ENCODE results near the gene ZNF385A.
"Not testable (repeated sequence)": the region's sequence is repeated elsewhere in the genome, so short reads cannot be mapped to it uniquely, and the experiment has no call there.

The ZNF385A gene

DNA sequence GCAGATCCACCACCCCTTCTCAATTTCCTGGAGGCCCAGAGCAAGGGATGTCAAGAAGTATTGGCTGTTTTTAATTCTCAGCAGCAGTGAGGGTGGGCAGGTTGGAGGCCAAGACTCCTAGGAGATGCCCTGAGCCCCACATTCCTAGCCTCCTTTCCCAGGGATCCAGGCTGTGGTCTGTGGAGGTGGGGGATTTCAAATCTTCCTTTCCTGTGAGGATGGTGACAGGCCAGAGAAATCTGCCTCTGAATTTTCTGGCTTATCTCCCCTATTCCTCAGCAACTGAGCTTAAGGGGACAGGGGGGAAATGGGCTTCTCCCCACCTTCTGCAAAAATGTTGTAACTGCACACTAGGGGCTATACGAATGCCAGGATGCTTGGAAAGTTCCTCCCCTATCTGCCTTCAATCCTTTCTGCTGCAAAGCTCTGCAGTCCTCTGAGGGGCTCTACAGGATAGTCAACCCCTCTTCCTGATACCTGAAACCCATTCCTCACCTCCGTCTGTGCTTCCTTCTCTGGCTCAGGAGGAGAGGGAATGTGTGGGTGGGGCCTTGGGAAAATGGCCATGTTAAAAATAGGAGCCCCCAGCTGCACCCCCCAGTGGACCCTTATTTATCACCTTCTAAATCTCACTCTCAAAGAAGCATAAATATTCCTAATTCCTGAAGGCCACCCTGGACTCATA, 26.9 kb downstream of the ZNF385A start:
- no peak for DNase-seq (ENCODE audit: low read depth in 1 of 2, low spot score in 1 of 2)

DNA sequence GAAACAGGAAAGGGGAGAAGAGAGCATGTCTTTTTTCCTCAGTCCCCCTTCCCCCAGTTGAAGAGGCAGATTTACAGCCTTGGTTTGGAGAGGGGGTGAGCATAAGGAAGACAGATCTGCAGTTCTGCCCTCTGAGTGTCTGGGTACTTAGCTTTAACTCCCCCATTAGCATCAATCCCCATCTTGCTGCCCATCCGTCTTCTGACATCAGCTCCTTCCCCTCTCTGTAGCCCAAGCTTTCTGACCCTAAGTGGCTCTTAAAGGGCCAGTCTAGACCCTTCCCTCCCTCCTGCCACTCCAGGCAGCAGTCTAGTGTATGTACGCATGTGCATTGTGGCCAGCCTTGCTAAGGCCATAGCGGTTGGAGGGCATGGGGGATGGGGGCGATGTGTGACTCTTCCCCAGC, 27.6 kb downstream of the ZNF385A start:
- no peak for DNase-seq (ENCODE audit: low read depth in 1 of 2, low spot score in 1 of 2)

DNA sequence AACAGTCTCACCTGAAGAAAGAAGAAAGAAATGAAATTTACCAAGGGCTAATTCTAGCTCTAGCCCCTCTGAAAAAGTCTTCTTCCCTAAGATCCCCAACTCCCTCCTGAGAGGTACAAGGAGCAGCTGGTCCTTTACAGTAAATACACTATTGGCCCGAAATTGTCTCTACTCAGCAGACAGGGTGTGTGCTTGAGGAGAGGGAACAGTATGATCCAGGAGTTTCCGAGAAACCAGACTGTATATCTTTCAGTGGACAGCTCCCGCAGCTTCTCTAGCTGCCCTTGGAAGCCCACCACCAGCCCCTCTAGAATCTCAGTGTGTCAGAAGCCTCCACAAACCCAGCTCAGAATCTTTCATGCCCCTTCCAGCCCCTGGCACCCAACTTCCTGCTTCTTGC, 28.3 kb downstream of the ZNF385A start:
- no peak for DNase-seq (ENCODE audit: low read depth in 1 of 2, low spot score in 1 of 2)

DNA sequence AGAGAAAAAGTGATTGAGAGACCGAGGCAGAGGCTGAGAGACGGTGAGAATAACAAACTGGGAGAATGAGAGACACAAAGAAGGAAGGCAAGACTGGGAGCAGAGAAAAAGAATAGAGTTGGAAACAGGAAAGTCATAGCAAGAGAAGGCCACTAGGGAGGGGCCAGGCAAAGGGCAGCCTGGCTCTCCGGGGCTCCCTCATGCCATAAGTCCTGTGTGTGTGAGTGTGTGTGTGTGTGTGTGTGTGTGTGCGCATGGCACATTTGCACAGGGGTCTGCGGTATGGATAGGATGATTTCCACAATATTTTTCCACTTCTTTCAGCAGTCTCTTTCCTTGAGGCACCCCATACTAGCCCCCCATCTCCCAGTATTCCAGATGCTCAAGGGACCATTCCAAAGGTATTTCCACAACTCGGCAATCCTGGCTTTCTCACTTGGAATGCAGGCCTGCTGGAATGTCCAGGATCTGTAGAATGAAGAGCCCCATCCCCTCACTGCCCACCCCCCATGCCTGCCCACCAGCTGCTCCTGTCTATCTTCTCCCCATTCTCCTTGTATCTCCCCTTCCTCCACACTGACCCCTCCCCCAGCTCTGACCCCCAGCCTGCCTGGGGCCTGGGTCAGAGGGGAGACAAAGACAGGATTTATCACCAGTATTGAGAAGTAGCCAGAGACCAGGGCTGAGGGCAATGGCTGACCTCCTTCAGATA, 29.3 kb downstream of the ZNF385A start:
- no peak for DNase-seq (ENCODE audit: low read depth in 1 of 2, low spot score in 1 of 2)

DNA sequence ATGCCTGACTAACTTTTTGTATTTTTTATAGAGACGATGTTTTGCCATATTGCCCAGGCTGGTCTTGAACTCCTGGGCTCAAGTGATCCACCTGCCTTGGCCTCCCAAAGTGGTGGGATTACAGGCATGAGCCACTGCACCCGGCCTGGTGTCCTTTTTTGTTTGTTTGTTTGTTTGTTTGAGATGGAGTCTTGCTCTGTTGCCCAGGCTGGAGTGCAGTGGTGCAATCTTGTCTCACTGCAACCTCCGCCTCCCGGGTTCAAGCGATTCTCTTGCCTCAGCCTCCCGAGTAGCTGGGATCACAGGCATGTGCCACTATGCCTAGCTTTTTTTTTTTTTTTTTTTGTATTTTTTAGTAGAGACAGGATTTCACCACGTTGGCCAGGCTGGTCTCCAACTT, 30.3 kb downstream of the ZNF385A start:
- DNase-seq (ENCODE audit: low read depth in 1 of 2, low spot score in 1 of 2): not testable (repeated sequence)

DNA sequence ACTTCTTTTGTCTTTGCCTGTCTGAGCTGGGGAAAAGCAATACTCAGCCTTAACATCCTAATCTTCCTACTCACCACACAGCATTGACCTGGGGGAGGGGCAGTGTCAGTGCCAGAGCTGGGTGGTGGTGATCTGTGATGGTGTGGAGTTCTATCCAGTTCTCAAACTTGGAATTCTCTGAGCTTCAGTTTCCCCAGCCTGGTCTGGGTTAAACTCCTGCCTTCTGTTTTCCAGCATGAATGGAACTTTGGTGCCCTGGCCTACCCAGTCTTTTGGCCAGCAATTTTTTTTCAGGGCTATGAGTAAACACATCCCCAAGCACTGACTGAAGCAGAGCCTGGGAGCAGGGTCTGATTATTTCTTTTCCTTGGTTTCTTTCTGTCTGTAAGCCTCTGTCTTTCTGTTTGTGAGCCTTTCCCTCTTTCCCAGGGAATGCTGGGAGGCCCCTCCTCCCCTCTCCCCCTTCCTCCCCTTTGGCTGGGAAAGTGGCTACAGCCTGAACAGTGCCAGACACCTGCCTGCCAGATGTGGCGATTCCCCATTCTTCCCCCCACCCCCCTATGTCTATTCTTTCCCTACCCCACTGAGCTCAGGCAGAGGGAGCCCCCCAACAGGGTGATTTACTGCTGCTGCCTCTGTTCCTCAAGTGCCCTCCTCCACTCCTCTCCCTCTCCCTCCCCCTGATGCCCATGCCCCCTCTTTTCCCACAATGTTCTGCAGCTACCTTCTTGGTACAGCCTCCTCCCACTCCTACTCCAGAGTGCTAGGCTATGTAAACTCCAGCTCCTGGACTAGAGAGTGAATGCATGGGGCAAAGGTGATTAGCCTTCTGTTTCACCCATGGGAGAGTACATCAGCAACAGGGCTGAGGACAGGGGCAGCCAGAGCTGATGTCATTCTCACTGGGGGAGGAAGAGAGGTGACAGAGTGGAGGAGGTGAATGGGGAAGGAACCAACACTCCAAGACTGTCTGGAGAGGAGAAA, 31.4 kb downstream of the ZNF385A start:
- DNase-seq (ENCODE audit: low read depth in 1 of 2, low spot score in 1 of 2): no peak

DNA sequence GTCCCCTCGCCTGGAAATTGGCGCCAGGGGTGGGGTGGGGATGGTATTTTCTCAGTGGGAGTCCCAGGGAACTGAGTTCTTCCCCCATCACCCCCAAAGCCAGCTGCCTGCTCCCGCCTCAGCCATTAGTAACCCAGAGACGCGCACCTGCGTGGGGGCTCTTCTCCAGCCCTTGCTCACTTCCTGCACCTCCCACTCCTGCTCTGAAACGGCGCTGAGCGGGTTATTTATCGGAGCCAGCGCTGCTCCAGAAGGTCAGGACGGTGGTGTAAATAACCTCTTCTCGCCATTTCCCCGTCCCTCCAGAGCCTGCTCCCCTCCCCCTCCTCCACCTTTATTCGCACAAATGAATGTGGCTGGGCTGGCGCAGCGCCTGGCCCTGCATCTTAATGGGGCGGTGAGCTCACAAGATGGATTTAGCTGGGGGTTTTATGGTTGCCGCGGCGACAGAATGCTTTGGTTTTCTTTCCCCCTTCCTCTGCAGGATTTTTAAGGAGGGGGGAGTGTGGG, 32.5 kb downstream of the ZNF385A start:
- DNase-seq (ENCODE audit: low read depth in 1 of 2, low spot score in 1 of 2): no peak

DNA sequence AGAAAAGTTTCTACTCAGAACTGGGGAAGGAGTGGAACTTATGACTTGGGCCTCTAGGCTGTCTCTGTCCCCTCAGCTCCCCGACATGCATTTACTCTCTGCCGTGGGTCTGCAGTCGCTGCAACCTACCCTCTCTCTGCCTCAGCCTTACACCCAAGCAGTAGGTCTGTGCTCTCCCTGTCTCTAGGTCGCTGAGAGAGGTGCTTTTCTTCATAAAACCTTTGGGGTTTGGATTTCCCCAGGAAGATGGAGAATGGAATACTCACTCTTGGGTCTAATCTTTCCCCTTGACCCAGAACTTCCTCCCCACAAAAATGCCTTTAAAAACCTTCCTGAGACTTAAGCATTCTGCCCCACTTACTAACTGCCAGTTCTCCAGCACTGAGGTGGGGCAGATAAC, 33.2 kb downstream of the ZNF385A start:
- DNase-seq (ENCODE audit: low read depth in 1 of 2, low spot score in 1 of 2): no peak

DNA sequence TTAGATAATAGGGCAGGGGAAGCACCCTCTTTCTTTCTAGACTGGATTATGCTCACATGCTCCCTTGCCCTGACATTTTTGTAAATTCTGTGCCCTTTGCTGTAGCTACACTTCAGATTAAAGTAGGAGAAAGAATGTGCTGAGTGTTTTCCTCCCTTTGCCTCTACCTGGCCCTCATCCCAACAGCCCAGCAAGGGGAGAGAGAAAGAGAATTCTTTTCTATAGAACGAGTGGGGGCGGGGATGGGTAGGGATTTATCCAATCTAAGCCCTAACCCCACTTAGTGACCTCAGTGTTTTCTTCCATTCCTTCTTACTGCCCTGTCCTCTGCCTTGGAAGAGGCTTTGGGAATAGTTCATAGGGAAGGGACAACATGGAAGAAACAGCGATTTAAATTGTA, 33.8 kb downstream of the ZNF385A start:
- DNase-seq (ENCODE audit: low read depth in 1 of 2, low spot score in 1 of 2): no peak

DNA sequence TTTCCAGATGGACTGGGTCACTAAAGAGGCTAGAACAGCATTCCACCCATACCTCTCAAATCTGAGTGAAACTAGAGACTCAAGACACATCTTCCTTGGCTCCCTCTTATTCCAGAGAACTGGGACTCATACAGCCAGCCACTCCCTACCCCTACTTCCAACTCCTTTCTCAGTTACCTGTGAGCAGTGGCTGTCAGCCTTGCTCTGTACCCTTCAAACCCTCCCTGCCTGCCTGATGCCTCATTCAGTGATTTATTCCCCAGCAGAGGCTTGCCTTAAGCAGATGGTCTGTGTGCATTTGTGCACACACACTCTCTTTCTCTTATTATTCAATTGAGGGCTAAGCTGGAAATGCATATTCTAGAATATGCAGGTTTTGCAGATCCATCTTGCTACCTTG, 34.9 kb downstream of the ZNF385A start:
- no peak for DNase-seq (ENCODE audit: low read depth in 1 of 2, low spot score in 1 of 2)

DNA sequence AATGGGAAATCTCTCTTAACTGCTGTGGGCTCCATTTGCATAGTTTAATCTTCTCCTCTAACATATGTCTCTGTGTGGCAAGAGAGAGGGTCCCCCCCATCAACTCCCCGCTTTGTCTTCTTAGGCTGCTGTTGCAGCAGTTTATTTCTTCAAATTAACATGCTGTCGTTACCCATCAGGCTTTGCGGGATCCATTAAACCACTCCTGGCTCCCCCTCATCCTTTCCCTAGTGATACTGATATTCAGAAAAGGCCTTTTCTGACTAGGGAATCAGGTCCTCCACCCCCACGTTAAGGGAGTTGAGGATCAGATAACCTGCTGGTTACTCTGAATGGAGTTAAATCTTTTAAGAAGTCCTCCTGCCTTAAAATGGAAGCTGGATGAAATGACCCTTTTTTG, 35.5 kb downstream of the ZNF385A start:
- no peak for DNase-seq (ENCODE audit: low read depth in 1 of 2, low spot score in 1 of 2)

DNA sequence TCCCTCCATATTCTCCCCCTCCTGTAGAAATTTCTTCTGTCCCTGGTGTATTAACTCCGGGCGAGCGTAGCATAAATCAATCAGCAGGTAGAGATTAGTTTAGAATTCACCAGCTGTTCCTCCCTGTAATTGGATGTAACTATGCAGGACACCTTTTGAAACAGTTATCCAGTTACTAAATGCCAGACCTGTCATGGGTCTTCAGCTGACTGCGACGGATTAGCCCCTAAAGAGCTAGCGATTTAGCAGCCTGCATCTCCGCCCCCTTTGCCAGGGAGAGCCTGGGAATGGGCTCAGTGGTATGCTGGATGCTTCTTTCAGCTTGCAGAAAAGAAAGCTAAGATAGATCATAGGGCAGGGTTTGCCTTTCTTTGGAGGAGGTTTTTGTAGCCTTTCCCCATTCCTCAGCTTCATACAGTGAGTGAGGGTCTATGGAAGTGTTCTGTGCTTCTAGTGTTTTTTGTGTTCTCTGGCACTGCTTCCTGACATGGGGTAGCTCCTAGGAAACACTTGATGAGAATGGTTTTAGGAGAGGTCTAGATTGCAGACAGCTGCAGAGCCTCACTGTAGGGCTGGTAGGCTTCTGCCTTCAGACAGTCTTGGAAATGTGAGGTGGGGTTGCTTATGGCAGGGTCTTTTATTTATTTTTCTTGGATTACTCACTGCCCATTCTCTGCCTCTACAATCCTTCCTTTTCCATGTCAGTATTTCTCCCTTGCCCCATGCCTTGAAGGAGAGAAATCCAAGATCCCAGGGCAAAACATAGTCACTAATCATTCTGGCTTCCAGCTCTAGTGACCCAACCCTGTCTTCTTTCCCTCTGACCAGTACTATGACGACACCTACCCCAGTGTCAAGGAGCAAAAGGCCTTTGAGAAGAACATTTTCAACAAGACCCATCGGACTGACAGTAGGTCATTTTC, 42.9 kb downstream of the ZNF385A start:
- no peak for DNase-seq (ENCODE audit: low read depth in 1 of 2, low spot score in 1 of 2)

DNA sequence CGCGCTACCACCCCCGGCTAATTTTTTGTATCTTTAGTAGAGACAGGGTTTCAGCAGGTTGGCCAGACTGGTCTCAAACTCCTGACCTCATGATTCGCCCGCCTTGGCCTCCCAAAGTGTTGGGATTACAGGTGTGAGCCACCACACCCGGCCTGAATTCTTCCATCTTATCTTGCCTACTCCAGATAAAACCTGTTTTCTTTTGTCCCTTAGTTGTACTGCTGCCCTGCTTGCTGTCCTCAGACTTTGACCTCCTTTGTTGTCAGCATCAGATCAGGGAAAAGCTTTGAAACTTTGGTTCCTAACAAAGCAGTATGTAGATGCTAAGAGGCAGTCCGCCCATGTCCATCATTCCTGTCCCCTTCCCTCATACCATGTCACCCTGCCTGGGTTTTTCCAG, 43.7 kb downstream of the ZNF385A start:
- DNase-seq (ENCODE audit: low read depth in 1 of 2, low spot score in 1 of 2): no peak

DNA sequence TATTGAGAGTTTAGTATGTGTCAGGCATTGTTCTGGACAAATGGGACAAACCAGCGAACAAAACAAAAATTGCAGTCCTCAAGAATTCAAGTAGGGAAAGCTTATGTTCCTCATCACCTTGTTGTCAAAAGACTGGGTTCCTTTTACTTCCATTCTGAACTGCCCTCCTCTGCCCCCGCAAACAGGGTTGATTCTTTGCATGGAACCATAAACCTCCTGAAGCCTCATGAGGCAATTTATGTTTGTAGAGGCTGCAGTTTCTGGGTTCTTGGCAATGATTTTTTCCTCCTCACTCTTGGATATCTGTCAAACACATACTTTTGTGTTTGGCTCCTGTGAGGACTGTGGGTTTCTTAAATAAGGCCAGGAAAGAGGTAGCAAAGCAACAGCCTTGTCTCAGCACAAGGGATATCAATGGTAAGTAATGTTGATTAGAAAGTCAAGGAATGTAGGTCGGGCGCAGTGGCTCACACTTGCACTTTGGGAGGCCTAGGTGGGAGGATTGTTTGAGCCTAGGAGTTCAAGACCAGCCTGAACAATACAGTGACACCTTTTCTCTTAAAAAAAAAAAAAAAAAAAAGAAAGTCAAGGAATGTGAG, 45.7 kb downstream of the ZNF385A start:
- DNase-seq (ENCODE audit: low read depth in 1 of 2, low spot score in 1 of 2): no peak

DNA sequence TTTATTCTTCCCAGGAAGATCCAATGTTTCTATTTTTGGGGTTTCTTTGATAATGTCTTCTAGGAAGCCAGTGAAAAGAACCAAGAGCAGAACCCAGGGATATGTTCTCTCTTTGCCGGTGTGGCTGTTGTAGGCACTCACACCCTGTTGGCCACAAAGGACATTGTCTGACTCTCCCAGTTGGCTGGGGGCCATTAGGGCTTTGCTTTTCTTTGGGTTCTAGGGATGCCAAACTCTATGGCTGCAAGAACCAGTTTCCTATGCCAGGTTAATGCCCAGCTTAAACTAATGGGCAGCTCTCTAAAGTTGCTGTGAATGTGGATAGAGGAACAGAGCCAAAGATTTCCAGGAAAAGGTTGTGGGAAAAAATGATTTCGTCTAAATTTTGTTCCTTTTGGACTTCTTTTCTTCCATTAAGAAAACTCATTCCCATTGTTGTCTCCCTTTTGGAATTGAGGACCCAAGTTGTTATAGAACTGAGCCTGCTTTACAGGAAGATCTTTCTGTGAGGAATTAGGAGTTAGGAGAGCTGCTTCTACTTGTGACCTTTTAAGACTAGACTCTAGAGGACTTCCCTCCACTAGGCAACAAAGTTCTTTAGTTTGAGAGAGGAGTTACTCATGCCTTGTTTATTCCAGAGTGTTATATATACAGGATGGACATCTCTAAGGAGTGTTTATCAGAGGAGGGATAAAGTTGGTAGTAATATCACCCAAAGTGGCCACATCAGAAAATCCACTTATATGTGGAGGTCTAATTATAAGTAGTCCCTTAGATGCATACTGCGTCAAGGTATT, 46.5 kb downstream of the ZNF385A start:
- DNase-seq (ENCODE audit: low read depth in 1 of 2, low spot score in 1 of 2): no peak

DNA sequence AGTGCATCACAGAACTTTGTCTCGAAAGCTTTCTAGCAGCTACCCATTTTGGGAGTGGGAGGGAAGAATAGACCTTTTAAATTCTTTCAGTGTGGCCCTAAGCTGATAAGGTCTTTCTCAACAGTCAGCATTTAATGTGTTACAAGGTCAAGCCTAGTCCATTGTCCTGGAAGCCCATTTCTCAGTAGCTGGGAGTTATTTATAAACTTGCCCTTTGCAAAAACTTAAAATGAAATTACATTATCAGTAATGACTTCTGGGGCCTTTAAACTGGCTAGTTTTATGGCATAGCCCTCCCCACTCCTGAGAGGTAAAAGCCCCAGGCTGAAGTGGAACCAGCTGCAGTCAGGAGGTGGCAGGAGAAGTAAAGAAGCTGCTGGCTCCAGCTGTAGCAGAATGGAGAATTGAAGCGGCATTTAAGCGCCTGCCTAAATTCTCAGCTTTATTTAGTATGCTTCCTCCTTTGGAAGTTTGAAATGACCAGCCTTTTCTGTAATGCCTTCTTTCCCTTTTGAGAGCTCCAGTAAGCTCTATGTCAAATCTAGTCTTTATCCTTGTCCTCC, 47.2 kb downstream of the ZNF385A start:
- no peak for DNase-seq (ENCODE audit: low read depth in 1 of 2, low spot score in 1 of 2)

DNA sequence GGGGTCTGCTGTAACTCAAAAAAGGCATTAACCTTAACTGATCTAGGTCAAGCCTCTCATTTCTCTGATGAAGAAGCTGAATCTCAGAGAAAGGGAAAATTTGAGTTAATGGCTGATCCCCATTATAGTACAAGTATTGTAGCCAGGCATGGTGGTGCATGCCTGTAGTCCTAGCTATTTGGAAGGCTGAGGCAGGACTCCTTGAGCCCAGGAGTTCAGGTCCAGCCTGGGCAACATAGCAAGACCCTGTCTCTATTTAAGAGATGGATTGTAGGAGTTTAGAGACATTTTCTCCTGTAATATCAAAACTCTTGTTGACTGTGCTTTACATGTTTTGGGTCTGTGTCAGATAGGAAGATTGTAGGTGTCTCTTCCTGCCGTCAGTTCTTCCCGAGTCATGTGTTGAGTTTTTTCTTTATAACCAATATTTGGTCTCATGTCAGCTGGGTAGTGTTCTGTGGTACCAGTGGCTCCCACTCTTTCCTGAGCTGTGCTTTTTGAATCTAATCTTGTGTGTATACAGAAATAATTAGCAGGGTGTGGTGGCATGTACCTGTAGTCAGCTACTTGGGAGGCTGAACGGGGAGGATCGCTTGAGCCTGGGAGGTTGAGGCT, 51.0 kb downstream of the ZNF385A start:
- no peak for DNase-seq (ENCODE audit: low read depth in 1 of 2, low spot score in 1 of 2)

DNA sequence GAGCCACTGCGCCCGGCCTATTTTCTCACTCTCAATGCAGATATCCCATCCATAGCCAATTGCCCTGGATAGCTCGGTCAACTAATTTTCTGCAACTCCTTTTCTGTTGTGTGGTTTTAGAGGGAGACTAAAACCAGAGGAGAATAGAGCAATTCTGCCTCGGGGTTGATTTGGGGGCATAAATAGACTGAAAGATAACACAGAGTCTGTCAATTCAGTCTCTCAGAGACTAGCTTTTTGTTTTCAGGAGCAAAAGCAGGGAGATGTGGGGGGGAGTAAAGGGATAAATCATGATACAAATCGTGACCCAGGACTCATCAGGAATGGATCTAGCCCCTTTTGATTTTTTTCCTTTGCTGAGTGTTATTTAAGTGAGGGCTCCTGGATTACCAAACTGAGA, 53.1 kb downstream of the ZNF385A start:
- DNase-seq (ENCODE audit: low read depth in 1 of 2, low spot score in 1 of 2): no peak

DNA sequence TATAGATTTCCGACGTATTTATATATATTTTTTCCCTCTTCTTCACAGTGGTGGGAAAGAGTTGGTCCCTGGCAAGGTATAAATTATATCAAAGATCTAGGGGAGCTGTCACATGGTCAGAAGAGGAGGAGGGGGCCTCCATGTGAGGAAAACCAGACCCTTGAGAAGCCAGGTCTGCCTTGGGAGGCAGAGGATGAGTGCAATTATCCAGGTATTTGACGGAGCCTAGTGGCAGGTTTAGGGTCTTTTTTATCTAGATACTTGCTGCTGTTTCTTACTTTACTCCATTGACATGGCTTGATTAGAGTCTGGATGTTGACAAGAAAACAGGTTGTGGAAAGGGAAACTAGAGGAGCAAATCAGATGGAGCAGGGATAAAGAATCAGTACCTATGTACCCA, 54.1 kb downstream of the ZNF385A start:
- no peak for DNase-seq (ENCODE audit: low read depth in 1 of 2, low spot score in 1 of 2)
